OCI-M1 (cell line): Measurements from ENCODE around the gene DYRK1A.

Experiments
- DNase-seq: peaks from one replicate; lab custom pipeline; 2025; lab: John Stamatoyannopoulos, UW

Gene DYRK1A

DNA sequence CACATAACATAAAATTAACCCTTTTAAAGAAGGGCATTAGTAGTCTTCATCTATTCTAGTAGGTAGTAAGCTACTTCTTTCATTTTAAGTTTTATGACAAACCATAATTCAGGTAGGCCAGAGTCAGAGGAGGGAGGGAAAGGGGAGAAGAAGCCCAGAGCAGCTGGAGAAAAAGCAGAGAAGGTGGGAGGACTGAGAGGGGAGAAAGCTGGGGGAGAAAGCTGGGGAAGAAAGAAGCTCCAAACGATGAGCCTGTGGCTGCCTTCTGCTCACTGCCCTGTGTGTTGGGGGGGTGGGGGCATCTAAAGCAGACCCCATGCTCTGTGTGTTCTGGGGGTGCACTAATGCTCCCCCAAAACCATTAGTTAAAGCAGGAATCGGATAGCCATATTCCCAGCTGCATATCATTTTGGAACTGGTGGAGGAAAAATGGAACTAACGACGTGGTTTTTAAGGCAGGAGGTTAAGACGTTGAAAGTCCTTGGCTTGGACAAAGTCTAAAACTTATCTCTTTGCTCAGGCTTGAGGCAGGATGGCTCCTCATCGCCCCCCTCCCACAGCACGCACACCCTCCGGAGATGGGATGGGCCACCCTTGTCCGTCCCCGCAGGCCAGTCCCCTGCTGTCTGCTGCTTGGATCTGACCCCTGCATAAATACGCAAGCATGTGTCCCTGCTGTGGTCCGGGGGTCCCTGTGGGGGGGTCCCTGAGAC lies 184.2 kb downstream of the DYRK1A start:
- no peak for DNase-seq

DNA sequence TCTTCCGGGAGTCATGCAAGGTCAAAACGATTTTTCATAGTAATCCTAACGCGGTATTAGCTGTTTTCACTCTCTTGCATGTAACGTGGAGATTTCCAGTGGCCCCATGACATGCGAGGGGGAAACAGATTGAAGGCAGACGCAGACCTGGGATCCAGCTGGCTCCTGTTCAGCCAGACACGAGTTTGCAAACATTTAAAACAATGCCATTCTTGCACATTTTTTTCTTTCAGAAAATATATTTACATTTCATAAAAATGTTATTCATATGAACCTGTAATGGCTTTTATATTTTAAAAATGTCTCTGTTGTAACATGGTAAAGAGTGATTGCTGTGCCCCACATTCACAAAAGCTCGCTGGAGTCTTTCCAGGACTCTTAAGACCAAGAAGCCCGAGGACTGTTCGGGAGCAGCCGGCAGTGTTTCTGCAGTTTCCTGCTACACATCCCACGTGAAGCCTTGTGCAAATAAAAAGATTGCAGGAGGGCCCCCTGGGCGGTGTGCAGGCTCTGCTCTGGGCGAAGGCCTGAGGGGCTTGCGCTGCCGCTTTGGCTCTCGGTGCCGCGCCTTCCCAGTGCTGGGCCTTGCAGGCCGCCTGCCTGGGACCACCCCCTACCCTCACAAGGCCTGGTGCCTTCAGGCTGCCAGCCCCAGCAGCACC lies 184.9 kb downstream of the DYRK1A start:
- no peak for DNase-seq

DNA sequence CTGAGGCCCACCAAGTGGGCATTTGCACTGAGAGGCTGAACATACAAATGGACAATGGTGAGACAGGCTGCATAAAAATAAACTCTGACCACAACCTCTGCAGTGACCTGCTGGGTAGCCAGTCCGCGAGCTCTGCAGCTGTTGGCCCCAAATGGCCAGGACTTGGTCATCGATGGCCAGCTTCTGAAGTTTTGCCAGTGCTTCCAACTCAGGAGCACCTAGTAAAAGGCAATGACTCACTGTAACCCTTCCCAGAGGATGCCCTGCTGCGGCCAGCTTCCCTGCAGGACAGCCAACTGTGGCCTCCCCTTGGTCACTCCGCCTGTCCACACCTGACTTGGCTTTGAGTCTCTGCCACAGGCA lies 185.4 kb downstream of the DYRK1A start:
- DNase-seq, result no peak

DNA sequence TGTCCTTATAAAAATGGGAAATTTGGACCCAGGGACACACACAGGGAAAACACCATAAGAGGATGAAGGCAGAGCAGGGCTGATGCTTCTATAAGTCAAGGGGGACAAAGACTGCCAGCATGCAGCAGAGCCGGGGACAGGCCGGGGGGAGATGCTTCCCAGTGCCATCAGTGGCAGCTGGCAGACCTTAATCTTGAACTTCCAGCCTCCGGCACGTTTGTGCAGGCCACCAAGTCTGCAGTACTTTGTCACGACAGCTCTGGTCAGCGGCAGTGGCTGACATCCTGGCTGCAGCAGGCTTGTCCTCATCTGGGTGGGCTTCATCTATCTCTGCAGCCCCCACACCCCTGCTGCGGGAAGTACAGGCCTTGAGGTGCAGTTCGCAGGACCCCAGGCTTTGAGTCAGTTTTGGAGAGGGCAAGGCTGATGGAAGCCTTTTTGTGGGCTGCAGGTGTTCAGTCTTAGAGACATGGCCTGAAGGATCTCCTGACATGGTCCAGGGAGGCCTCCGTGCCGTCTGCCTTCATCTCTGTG lies 186.0 kb downstream of the DYRK1A start:
- DNase-seq, result no peak

DNA sequence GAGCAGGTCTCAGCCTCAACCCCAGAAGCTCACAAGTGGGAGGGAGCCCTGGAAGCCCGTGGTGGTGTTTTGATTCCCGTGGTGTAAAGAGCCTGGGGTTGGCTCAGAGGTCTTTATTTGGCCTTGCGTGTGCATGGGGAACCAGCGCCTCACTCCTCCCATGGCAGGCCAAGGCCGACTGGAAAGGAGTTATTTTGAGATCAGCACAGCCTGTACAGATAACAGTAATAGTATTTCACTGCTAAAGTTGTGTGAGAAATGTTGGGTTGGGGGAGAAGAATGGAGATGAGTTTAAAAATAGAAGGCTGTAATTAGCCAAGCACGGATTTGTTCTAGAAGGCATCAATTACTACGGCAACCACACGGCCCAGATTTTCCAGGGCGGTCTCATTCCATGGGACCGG lies 186.5 kb downstream of the DYRK1A start:
- DNase-seq, result no peak

DNA sequence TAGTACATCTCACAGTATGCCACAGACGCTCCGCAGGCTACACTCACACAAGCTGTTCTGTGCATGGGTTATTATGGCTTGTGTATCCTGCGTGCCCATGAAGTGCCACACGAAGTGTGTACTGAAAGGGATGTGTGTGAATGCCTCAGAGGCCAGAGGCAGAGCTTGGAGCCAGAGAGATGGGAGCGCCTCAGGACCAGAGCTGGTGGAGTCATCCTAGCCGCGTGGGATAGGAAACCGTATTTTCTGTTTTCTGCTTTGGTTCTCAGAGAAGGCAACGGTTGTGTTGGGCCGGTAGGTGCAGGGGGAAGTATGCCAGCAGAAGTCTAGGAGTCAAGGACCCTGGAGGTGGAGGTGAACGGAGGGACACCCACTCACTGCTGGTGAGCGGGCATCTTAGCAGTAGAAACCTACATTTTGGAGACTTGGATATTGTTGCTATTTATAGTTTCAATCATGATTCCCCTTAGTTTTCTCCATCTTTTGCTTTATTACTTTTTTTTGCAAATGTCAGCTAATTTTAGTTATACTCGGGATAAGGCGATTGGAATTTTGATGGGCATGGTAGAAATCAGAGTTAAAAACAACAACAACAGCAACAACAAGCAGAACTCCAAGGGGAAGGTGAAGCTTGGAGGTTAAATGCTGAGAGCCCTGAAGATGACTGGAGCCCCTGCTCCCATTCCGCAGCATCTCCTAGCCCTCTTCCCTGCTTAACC lies 188.2 kb downstream of the DYRK1A start:
- no peak for DNase-seq

DNA sequence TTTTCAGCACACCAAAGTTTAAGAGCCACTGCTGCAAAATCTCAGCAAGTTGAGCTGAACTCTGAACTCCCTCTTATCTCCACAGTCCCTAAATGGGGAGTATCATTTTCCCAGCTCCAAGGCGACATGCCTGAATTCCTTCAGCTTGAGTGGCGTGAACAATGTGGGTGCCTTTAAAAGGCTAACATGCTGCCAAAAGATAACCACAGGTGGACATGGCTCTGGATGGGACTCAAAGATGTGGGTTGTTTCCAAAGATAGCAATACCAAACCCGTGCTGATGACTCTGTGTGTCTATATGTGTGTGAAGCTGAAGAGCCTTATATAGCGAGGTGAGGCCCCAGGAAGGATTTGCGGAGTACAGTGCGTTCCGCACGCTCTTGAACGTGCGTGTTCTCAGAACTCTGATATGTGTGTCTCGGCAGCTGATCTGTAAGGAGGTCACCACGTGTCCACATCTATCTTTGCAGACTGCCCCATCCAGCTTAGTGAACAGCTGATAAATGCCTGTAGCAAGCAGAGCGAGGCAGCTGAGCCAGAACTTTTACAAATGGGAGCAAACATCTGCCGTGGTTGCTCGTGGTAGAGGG lies 189.2 kb downstream of the DYRK1A start:
- no peak for DNase-seq

DNA sequence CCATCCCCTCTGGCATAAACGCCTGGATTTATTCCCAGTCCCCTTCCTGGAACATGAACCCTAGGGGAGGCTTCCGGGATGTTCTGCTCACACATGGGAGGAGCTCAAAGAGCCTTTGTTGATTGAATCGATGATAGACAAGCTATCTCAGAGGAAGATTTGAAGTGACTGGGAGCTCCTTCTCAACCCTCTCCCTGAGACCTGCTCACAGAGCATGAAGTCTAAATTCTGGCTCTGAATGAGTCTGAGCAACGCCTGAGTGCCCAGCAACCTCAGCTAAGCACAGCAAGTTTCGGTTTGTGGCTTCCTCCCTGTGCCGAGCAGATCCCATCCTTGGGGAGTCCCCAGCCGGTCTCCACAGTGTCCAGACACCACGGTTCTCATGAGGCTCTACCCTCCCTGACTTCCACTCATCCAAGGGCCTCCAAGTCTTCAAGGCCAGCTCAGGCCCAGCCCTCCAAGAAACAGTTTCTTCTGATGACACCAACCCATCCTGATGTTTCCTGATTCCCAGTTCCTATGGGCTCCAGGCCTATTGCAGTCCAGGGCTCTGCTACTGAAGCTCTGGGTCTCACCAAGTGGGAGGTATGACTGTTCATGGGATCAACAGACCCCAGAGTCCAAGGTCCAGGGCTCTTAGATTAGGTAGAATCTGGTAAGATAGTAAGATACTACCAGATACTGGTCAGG lies 190.8 kb downstream of the DYRK1A start:
- no peak for DNase-seq

DNA sequence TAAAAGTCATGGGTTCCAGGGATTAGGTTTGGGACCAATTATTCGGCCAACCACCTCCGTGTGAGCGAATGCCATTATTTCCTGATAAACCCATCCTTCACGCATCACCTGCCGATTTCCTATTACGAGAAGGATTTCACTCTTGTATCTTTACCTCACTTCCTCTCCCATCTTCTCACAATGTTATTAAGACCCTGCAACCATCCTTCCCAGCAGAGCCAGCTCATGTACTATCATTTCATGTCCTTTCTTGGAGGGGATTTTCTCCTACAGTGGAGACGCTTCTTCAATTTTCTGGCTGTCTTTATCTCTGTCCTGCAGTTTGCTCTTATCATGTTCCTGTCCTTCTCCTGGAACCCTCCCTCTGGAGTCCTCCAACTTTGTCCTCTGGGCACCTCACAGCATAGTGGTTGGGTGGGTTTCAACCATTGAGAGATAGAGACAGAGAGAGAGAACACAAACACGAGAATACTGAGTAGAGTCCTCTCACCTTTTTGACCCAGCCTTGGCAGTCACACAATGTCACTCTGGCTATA lies 192.2 kb downstream of the DYRK1A start:
- peak; percentile 72 for DNase-seq

DNA sequence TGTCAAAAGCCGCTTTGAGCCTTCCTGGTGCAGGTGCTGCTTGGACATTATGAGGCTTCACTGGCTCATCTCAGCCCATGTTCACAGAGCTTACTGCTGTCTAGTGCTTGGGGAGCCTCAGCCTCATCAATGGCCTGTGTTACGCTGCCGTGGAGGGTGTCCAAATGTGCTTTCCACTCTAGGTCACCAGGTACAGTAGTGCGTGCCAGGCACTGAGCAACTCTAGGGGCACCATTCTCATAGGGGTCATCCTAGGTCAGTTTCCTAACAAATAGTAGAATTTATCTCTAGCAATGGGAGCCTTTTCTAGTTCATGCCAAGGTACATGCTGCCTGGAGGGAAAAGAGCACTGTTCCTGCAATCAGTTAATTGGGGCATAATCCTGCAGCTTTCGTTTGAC lies 193.8 kb downstream of the DYRK1A start:
- DNase-seq, result no peak

DNA sequence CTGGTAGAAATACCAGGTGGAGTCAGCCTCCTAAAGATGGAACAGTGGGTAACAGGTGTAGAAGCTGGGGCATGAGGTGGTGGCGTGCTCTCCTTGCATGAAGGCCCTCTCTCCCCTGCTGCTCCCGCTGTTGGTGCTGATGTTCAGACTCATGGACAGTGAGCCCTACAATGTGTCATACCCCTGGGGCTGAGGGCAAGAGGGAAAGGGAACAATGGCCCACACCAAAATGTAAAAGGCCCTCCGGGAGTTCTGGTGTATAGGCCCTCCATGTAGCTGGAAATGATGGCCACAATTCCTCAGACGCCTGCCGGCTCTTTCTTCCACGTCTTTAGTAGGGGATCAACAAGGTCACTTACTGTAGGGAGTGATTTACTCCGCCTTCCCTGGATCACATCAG lies 194.9 kb downstream of the DYRK1A start:
- DNase-seq, result no peak

DNA sequence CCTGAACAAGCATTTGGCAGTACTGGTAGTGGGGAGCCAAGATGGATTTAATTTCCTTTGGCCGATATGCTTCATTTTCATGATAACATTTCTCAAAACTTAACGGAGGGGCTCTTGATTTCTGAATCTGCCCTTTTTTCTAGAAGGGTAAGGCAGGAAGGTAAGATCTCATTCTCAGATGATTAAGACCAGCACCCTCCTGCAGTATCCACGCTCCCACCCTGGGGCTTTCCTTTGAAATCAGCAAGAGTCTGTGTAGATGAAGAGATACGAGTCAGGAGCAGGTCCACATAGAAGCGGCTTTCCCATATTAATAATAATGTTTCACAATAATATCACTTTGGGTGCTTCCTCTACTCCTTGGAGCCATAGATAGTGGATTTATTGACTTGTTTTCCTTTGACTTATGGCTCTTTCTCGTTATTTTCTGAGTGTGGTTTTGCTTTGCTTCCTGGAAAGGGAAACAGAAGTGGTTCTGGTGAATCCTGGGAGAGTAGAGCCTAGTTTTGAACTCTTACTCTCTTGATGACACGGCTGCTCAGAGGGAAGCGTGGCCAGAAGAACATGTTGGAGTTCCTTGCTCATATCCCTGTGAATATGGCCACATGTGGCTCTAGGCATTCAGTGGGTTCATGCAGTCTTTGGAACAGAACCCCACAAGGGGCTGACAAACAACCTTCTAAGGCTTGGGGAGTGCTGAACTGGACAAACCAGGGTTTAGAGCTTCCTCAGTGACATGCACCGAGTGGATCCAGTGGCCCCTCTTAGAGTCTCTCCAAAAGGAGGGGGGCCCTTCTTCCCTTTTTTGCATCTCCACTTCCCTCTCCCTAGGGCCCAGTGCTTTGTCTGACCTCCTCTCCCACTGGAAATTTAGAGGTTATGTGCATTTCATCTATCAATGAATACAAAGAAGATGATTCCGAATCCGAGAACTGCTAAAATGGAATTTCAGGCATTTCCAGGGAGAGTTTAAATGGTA lies 195.7 kb downstream of the DYRK1A start:
- peak; percentile 40 for DNase-seq

DNA sequence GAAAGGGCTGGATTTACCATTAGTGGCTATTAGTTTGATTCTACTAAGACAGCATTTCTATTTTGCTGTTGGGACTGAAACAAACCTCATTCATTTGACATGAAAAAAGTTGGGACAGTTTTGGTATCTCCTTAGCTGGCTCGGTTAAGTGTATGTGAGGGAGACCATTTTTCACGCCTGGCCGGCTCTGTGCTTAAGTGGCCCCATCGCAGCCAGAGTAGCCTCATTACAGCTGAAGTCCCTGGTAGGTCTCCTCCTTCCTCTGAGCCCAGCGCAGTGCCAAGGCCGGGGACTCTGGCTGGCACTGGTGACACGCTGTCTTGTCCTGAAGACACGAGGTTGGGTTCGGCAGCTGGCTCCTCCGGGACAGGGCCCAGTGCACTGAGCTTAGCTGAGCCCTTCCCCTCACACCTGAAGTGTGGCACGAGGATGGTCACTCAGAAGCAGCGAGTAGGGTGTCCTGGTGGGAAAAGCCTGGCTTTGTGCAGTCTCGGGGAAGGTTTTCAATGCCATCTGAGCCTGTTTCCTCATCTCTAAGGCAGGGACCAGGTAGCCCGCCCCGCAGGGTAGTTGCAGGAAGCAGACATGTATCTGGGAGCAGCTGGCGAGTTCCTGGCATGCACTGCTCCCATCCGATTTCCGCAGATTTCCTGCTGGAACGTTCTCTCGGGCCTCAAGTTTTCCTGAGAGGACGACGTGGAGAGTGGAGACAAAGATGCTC lies 196.5 kb downstream of the DYRK1A start:
- DNase-seq, result no peak

DNA sequence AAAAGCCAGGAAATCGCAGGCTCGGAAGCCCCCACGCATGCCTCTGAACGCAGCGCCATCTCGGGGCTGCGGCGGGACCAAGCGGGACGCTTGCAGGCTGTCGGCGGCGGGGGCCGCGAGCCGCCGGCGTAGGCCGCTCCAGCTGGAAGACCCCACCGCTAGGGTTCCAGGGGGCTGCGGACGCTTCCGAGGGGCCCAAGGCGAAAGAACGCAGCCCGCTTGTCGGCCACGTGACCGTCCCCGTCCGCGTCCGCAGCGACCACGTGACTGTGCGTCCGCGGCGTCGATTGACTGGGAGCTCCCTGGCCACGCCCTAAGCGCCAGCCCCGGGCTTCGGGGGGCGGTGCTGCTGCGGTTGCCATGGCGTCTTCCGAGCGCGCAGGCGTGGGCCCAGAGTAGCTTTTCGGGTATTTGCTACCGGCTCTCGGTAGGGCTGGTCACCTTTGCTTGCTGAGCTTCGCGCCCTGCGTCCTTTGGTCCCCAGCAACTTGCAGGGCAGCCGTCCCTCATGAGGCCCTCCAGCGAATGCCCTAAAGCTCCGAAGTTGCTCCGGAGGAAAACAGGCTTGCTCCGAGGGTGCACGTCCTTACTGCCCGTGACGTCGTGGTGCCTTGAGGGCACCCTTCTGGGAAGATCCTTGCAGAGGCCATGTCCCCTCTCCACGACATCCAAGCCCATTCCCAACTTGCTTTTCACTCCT lies 197.2 kb downstream of the DYRK1A start:
- peak; percentile 99 for DNase-seq

DNA sequence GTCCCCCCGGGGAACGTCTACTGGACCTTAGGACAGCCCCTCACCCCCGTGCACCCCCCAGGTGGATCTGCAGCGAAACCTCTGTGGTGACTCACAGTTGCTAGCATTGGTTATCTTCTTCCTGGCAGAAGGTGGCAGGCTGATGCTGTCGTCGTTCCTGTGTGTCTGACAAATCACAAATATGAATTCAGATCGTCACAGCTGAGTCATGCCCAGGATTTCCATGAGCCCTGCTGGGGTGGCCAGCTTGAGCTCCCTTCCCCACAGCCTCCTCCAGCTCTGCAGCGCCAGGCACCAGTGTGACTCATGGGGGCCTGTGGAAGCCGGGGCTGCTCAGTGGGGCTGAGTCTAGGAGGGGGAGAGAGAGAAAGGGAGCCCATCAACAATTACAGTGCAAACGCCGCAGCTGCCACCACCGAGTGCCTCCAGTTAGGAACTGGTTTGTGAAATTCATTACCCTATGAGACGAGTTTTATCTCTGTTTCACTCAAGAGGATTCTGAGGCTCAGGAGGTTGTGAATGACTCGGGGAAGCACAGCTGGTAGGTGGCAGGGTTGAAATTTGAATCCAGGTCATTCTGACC lies 197.9 kb downstream of the DYRK1A start:
- peak; percentile 93 for DNase-seq

DNA sequence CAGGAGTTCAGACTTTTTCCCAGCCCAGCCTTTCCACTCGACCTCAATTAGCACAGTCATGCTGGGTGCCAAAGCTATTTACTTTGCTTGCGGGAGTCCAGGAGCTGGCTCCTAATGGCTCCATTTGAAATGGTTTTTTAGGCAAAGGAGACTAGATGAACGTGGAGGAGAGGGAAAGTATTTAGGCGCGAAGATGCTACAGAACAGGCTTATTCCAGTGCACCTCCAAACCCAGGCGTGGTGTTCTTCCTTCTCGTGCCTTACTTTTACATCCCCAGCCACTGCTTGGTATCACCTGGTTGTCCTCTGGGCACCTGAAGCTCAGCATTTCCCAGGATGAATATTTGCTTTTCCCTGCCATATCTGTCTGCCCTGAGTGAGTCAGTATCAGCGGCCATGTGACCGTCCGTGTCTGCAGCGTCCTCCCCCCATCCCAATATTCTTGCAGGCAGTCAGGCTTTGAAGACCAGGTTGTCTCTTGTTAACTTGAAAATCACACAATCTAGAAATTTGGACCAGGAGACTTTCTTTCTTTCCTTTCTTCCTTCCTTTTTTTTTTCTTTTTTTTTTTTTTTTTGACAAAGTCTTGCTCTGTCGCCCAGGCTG lies 198.5 kb downstream of the DYRK1A start:
- peak; percentile 52 for DNase-seq

DNA sequence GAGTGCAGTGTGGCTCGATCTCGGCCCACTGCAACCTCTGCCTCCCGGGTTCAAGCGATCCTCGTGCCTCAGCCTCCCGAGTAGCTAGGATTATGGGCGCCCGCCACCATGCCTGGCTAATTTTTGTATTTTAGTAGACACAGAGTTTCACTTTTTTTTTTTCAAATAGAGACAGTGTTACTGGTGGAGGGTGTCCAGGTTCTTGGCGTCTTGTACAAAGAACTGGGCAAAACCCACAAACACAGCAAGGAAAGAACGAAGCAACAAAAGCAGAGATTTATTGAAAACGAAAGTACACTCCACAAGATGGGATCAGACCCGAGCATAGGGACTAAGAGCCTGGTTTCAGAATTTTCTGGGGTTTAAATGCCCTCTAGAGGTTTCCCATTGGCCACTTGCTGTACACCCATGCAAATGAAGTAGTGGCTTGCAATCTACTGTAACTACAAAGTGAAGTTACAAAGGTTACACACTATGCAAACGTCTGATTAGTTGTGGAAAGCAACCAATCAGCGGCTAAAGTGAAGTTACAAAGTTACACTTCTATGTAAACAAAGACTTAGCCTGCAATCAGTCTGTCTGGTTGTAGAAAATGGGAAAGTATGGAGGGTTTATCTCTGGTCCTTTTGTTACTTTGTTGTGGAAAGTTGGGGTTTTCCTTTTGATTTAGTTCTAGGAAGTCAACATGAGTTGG lies 199.1 kb downstream of the DYRK1A start:
- DNase-seq, result peak; percentile 94
